Heart right ventricle (tissue), 16 donors: ENCODE data around the gene LAMA2. TPM values are rescaled to one million over a fixed set of nuclear protein-coding genes. Genes with fewer than 3 reads are reported as not detected.
A peak's percentile ranks its signal among the peaks of the same experiment; 100 is the strongest.

ENCODE experiments used
- ATAC-seq, 8 donors: fragments of 200-7000 bp; cut with Tn5 transposase; one replicate each; pipeline ENCODE4 v1.9.1; 2020; ENCODE audit warnings: mild to moderate bottlenecking in 8 of 8, moderate library complexity in 8 of 8, moderate number of reproducible peaks in 1 of 8
- DNase-seq, 2 donors: peaks; one replicate each; pipeline ENCODE4 v3.0.0-alpha.2; 2020
- H3K27ac ChIP-seq, 10 donors: fragments of 200-600 bp; sonication (generic) in 2 of 10; one replicate each; pipeline versions ENCODE4 v1.5.0 to v1.8.0; 2020 to 2022; ENCODE audit warnings: mild to moderate bottlenecking in 3 of 10
- H3K27me3 ChIP-seq, 7 donors: fragments of 200-600 bp; one replicate each; pipeline ENCODE4 v1.8.0; 2021 to 2022; ENCODE audit warnings: mild to moderate bottlenecking in 2 of 7
- H3K36me3 ChIP-seq, 9 donors: fragments of 200-600 bp; sonication (generic) in 1 of 9; one replicate each; pipeline versions ENCODE4 v1.5.0 to v1.8.0; 2020 to 2022; ENCODE audit warnings: mild to moderate bottlenecking in 2 of 9
- H3K4me1 ChIP-seq, 9 donors: fragments of 200-600 bp; sonication (generic) in 1 of 9; one replicate each; pipeline versions ENCODE4 v1.5.0 to v1.8.0; 2020 to 2022; ENCODE audit warnings: mild to moderate bottlenecking in 4 of 9
- H3K4me3 ChIP-seq, 10 donors: fragments of 200-600 bp; sonication (generic) in 2 of 10; one replicate each; pipeline versions ENCODE4 v1.5.0 to v1.8.0; 2020 to 2022; ENCODE audit warnings: mild to moderate bottlenecking in 7 of 10, moderate library complexity in 2 of 10
- H3K9me3 ChIP-seq, 11 donors: fragments of 200-600 bp in 10 of 11; sonication (generic) in 2 of 11; one replicate each; pipeline versions ENCODE4 v1.5.0 to v1.8.0; 2013 to 2022; ENCODE audit warnings: mild to moderate bottlenecking in 2 of 11, control low read depth in 1 of 11, moderate library complexity in 1 of 11
- CTCF ChIP-seq, 9 donors: fragments of 200-600 bp; sonication (generic) in 2 of 9; IDR thresholded peaks; one replicate each; pipeline versions ENCODE4 v1.5.0 to v1.8.0; 2021 to 2022; ENCODE audit warnings: antibody characterized with exemption in 9 of 9, mild to moderate bottlenecking in 5 of 9, moderate library complexity in 1 of 9
- WGBS, 2 donors: extraction: QIAGEN DNeasy Blood & Tissue Kit; methylation state at CpG; one replicate each; pipeline ENCODE4 v1.1.7; 2013; ENCODE audit warnings: inconsistent platforms in 1 of 2; 5-methylcytosine and 5-hydroxymethylcytosine counted together
- intact Hi-C, 10 donors: fragments of 100-400 bp; cut with DNase I; formaldehyde crosslinking; loops; one replicate each; pipeline versions ENCODE4 v1.11.1 to v1.14.2; 2022
- polyA plus RNA-seq, 2 donors: library from polyadenylated mRNA; stranded (reverse); fragments of 200-250 nt; gene quantifications; one replicate each; pipeline ENCODE4 v1.2.3, GENCODE V29; 2013
- total RNA-seq, 10 donors: library from RNA; stranded (reverse); fragmentation: NEBNext Ultra II Directional in 3 of 10; extraction: Animal tissue kit (Norgen Biotek cat#: 25700) in 3 of 10; gene quantifications; one replicate each; pipeline versions ENCODE4 v1.2.1 to v1.2.4, GENCODE V29; 2021 to 2023
- donor health status: Arrhythmogenic right ventricular cardiomyopathy.
- donor health status: ischemic (EF 13 %, LVEDD 7.1; RV severe dilation, severe dysfunction).
- donor health status: healthy with polysubstance abuse.
- donor health status: DM: no; HTN: yes; CAD: no.
- donor health status: DM: no; HTN: no; CAD: no.
- donor health status: ischemic (EF 25% LVEDD 6.9; RV normal size, moderate dysfunction).
- donor health status: ischemic (EF 25% LVEDD 5.7; RV mildly dilated, moderate dysfunction).
- donor health status: healthy.
- donor health status: DM: yes; HTN: yes; CAD: no.
- donor health status: Ischemic cardiomyopathy.
- donor health status: ischemic (EF 35%, LVEDD 5.7; RV mildly dilated, moderate dysfunction).
- donor health status: nonischemic (EF 11% LVEDD 7.7; RV severe dilation, severe dysfunction).
- donor health status: DM: yes; HTN: yes; CAD: no.
- donor health status: PGD.
- donor health status: ischemic (EF 29% LVEDD 5.4; RV normal size, mild dysfunction).
- donor health status: nonischemic (EF 23%, LVEDD 6.1; RV moderate dilation, normal function).

The LAMA2 gene
- total and polyA plus RNA-seq, 12 donors, result 31.1 to 293 (median 223) TPM

DNA sequence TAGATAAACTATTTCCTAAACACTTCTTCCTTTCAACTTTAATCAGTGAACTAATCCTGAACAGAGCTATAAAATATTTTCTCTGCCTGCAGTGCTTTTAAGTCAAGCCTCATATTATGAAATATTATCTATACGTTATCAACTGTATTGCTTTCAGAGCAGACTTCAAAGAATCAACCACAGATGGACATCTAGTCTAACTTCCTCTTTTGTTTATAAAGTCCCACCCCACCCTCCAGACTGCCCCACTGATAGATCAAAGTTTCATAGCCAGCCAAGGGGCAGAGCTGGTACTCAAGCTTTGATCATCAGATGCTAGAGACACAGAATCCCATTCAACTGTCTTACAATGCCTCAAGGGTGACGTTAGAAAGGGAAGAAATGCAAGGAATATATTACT lies 308.3 kb downstream of the LAMA2 start:
- 91 to 94% methylated on average over 2 of the region's 2 CpGs for WGBS, 2 donors
- intact Hi-C loops, result no loop called here
- Histone ChIP-seq H3K4me1 (peaks cover 0 to 21% (median 13%) of the 10 kb centered on the region in 9 donors), H3K4me3 (no peak overlapping the region), H3K9me3 (no peaks in the 10 kb centered on the region), H3K27me3 (no peaks in the 10 kb centered on the region), H3K36me3 (peaks cover 0 to 59% (median 11%) of the 10 kb centered on the region in 9 donors), H3K27ac (no peak overlapping the region)
- TF ChIP-seq CTCF (IDR thresholded peaks at IDR 0.05), result no peak
- DNase-seq, result no peak
- peak in 1 of 8 donors; percentile 26 for ATAC-seq

- ATAC-seq, result no peak
- H3K27me3 ChIP-seq, result no peaks in the 10 kb centered on the region
- peaks cover 0 to 22% (median 7%) of the 10 kb centered on the region in 9 donors for H3K4me1 ChIP-seq
- WGBS, 2 donors, result 91 to 95% methylated on average over 14 of the region's 14 CpGs
- no peak for TF ChIP-seq CTCF (IDR thresholded peaks at IDR 0.05)
- DNase-seq, result no peak
- H3K9me3 ChIP-seq, result no peaks in the 10 kb centered on the region
- intact Hi-C loops, result no loop called here
- peaks cover 0 to 68% (median 11%) of the 10 kb centered on the region in 9 donors for H3K36me3 ChIP-seq
- peak overlapping the region in 1 of 10 donors; percentile 27 for H3K27ac ChIP-seq
- no peak overlapping the region for H3K4me3 ChIP-seq
These were observed 309.6 kb downstream of the LAMA2 start for GRCh38 chr6:129192458-129192989.

DNA sequence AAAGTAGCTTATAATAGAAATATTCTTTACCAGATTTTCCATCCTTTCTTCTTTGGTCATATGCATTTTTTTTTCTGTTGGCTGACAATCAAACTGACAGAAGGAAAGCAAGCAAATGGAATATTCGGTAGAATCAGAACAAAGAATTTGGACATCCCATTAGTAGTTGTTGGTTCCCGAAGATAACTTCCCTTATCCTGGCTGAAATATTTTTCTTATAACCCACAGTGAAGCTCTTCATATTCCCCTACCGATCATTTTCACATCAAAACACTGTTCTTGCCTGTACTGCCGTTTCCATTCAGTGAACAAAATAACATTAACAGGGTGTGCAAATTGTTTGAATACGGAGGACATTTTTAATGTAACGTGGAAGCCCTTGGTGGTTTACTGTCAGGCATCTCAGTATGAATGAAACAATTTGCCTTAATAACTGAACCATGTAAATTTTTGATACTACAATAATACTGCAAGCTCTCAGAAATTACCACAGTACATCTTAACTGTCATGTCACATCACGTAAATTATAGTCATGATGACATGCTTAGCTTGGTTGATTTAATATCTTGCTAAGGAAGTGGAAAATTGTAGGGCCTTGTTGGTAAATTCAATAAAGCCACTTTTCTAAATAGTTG lies 311.5 kb downstream of the LAMA2 start:
- Histone ChIP-seq H3K4me3 (no peak overlapping the region), H3K9me3 (no peaks in the 10 kb centered on the region), H3K4me1 (peaks cover 0 to 22% (median 7%) of the 10 kb centered on the region in 9 donors), H3K27me3 (no peaks in the 10 kb centered on the region), H3K36me3 (peaks cover 0 to 67% (median 11%) of the 10 kb centered on the region in 9 donors), H3K27ac (no peak overlapping the region)
- DNase-seq, result no peak
- ATAC-seq, result no peak
- 86 to 88% methylated on average over 7 of the region's 7 CpGs for WGBS, 2 donors
- intact Hi-C loops, result no loop called here
- no peak for TF ChIP-seq CTCF (IDR thresholded peaks at IDR 0.05)

DNA sequence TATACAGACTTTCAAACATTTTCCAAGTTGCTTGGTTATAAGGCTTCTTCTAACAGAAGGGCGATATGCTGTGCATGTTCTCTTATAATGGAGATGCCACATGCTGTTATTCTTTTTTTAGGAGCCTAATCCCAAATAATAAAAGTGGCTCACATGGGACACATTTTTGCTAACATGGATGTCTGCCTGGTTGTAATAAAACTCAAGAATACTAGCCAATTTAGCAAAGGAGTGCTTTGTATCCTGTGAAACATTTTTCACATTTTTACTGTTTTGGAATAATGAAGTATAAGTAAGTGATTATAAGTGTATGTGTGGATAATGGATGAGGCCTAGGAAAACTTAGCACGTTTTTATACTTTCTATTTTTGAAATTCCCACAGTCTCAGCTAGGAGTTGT lies 312.2 kb downstream of the LAMA2 start:
- peaks cover 0 to 60% (median 11%) of the 10 kb centered on the region in 9 donors for H3K36me3 ChIP-seq
- DNase-seq, result no peak
- peaks cover 0 to 22% (median 7%) of the 10 kb centered on the region in 9 donors for H3K4me1 ChIP-seq
- ATAC-seq, result no peak
- H3K4me3 ChIP-seq, result no peak overlapping the region
- intact Hi-C loops, result no loop called here
- no peaks in the 10 kb centered on the region for H3K27me3 ChIP-seq
- H3K27ac ChIP-seq, result peak overlapping the region in 2 of 10 donors; percentile 13 to 29
- no peak for TF ChIP-seq CTCF (IDR thresholded peaks at IDR 0.05)
- 50 to 54% methylated on average over 2 of the region's 2 CpGs for WGBS, 2 donors
- H3K9me3 ChIP-seq, result no peaks in the 10 kb centered on the region
